BE2C (cell line): ENCODE results near the gene CATSPER4.

Source experiments
- DNase-seq: peaks from one replicate; pipeline ENCODE4 v3.0.0-alpha.2; 2020
- H3K27me3 ChIP-seq: fragments of 250-450 bp; sonication (Bioruptor Pico); 2 replicates; pipeline ENCODE4 v1.5.1; 2020; ENCODE audit warnings: mild to moderate bottlenecking
- H3K36me3 ChIP-seq: fragments of 250-450 bp; sonication (Bioruptor Pico); 2 replicates; pipeline ENCODE4 v1.5.1; 2020; ENCODE audit warnings: mild to moderate bottlenecking
- H3K4me1 ChIP-seq: fragments of 250-450 bp; sonication (Bioruptor Pico); 2 replicates; pipeline ENCODE4 v1.5.1; 2020
- H3K4me3 ChIP-seq: 2 replicates; pipeline ENCODE4 v1.5.1; 2011; ENCODE audit warnings: low read depth, low read length
- H3K9me3 ChIP-seq: fragments of 250-450 bp; sonication (Bioruptor Pico); 2 replicates; pipeline ENCODE4 v1.5.1; 2020
- TF ChIP-seq, protein P1 (sequence below): IDR thresholded peaks from 2 replicates; pipeline ENCODE4 v1.5.1; 2012; ENCODE audit warnings: mild to moderate bottlenecking, low read depth, low read length

CATSPER4 gene

DNA sequence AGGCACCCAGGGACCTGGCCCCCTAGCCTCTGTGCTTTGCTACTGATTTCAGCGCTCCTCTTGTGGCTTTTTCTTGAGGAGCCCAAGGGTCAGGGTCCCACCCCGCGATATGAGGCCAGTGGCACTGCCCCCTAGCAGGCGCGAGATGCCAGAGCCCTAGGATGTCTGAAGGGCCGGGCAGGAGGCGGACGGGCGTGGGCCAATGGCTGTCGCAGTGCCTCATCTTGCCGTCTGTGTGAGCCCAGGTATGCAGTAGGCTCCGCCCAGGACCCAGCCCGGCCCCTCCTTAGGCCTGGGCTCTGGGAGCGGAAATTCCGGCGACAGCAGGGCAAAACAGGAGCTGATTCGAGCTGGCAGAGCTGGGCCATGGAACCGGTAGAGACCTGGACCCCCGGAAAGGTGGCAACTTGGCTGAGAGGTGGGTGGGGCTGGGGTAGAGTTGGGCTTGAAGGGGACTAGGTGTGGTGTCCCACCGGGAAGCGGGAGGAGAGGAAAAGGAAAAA, 13.2 kb upstream of the CATSPER4 start, which contains the start of gene CNKSR1:
Gene CNKSR1 (plus strand): TSS at position 310 of the 503 bp plus-strand sequence. CDS start 57 bp downstream, at position 367.
- TF ChIP-seq, protein P1, sequence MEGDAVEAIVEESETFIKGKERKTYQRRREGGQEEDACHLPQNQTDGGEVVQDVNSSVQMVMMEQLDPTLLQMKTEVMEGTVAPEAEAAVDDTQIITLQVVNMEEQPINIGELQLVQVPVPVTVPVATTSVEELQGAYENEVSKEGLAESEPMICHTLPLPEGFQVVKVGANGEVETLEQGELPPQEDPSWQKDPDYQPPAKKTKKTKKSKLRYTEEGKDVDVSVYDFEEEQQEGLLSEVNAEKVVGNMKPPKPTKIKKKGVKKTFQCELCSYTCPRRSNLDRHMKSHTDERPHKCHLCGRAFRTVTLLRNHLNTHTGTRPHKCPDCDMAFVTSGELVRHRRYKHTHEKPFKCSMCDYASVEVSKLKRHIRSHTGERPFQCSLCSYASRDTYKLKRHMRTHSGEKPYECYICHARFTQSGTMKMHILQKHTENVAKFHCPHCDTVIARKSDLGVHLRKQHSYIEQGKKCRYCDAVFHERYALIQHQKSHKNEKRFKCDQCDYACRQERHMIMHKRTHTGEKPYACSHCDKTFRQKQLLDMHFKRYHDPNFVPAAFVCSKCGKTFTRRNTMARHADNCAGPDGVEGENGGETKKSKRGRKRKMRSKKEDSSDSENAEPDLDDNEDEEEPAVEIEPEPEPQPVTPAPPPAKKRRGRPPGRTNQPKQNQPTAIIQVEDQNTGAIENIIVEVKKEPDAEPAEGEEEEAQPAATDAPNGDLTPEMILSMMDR, result no peak
- DNase-seq, result no peak
- no peaks in the 10 kb centered on the region for H3K36me3 ChIP-seq
- H3K4me3 ChIP-seq, result no peak within 1 kb of the TSS
- H3K9me3 ChIP-seq, result no peaks in the 10 kb centered on the region
- H3K4me1 ChIP-seq, result no peaks in the 10 kb centered on the region
- H3K27me3 ChIP-seq, result no peaks in the 10 kb centered on the region

DNA sequence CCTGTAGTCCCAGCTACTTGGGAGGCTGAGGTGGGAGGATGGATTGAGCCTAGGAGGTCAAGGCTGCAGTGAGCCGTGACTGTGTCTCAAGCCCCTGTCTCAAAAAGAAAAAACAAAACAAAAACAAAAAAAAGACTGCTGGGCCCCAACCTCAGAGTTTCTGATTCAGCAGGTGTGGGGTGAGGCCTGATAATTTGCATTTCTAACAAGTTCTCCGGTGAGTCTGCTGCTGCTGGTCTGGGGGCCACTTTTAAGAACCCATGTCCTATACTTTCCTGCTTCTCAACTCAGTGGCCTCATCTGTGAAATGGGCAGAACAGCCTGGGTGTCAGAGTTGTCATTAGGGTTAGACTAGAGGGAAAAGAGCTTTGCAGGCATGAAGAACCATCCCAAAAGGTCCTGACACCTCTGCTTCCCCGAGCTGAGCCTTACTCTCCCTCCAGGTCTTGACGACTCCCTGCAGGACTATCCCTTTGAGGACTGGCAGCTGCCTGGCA, 10.3 kb upstream of the CATSPER4 start:
- DNase-seq, result no peak
- TF ChIP-seq, protein P1, result no peak
- H3K4me1 ChIP-seq, result no peaks in the 10 kb centered on the region
- no peak overlapping the region for H3K4me3 ChIP-seq
- H3K9me3 ChIP-seq, result no peaks in the 10 kb centered on the region
- H3K27me3 ChIP-seq, result no peaks in the 10 kb centered on the region
- H3K36me3 ChIP-seq, result no peaks in the 10 kb centered on the region

DNA sequence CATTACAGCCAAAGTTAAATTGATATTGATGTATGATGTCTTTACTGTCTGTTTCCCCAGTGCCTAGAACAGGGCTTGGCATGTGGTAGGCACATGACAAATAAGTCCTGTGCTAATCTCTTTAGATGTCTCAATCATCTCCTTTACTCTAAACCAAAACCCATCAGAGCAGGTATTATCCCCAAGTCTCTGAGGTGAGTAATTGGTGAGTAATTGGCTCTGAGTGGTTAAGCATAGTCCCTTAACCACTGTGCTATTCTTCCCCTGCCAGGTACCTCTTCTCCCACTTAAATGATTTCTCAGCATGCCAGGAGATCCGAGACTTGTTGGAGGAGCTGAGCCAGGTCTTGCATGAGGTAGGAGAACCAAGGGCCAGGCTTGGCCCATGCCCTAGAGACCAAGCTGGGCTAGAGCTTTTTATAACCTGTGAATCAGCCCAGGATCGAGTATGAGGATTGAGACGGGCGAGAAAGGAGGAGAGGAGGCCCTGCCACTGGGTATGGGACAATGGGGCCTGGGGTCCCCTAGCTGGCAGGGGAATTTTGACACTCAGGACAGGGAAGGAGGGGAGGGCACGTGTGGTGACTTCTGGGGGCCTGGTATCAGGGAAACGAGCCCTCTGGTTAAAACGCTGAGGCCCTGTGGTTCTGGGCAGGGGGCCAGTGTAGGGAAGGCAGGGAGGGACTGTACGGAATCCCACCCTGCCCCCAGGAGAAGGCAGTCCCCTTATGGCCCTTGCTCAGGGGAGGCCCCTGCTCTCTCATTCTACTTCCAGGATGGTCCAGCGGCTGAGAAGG, 8.6 kb upstream of the CATSPER4 start:
- H3K4me1 ChIP-seq, result no peaks in the 10 kb centered on the region
- no peak for DNase-seq
- no peak overlapping the region for H3K4me3 ChIP-seq

DNA sequence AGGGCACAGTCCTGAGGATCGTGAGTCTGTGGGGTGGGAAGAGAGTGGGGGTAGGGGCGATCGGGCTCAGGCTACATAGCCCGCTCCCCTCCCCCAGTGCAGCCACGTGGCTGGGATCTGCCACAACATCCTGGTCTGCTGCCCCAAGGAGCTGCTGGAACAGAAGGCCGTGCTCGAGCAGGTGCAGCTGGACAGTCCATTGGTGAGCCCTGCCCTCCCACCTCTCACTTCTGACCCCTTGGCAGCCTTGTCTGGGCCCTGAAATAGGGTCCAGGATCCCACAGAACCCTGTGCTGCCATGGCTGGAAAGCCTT, 8.1 kb upstream of the CATSPER4 start:
- DNase-seq, result no peak
- no peaks in the 10 kb centered on the region for H3K4me1 ChIP-seq
- no peaks in the 10 kb centered on the region for H3K36me3 ChIP-seq
- TF ChIP-seq, protein P1, result no peak
- no peaks in the 10 kb centered on the region for H3K9me3 ChIP-seq
- no peak overlapping the region for H3K4me3 ChIP-seq
- no peaks in the 10 kb centered on the region for H3K27me3 ChIP-seq

More for the DNA sequence above, 8.6 kb upstream of the CATSPER4 start:
- H3K9me3 ChIP-seq, result no peaks in the 10 kb centered on the region
- TF ChIP-seq, protein P1, result no peak
- H3K36me3 ChIP-seq, result no peaks in the 10 kb centered on the region
- H3K27me3 ChIP-seq, result no peaks in the 10 kb centered on the region

DNA sequence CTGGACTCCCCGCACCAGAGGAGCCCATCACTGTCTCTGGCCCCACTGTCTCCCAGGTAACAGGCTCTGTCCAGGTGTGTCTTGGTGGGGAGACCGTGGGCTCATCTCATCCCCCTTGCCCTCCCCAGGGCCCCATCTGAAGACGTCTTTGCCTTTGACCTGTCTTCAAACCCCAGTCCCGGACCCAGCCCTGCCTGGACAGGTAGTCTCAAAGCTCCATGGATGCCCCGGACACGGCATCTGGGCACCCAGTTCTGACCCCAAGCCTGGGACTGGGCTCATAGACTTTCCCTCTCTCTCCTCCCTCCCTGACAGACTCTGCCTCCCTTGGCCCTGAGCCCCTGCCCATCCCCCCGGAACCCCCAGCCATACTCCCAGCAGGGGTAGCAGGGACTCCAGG, 6.3 kb upstream of the CATSPER4 start:
- TF ChIP-seq, protein P1, result no peak
- DNase-seq, result no peak
- H3K4me3 ChIP-seq, result no peak overlapping the region
- no peaks in the 10 kb centered on the region for H3K27me3 ChIP-seq
- H3K4me1 ChIP-seq, result no peaks in the 10 kb centered on the region
- no peaks in the 10 kb centered on the region for H3K36me3 ChIP-seq
- no peaks in the 10 kb centered on the region for H3K9me3 ChIP-seq

DNA sequence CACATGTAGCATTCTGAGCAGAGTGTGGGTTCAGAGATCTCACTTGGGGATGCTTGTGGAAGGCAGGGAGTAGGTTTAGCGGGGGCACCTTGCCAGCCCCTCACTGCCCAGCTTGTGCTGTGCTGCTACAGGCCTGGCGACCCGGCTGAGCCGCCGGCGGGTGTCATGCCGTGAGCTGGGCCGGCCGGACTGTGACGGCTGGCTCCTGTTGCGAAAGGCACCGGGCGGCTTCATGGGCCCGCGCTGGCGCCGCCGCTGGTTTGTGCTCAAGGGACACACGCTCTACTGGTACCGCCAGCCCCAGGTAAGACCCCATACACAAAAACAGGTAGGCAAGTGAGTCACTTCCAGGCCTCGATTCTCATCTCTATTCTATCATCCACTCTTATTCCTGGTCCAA, 5.5 kb upstream of the CATSPER4 start:
- Histone ChIP-seq H3K9me3 (no peaks in the 10 kb centered on the region), H3K4me1 (no peaks in the 10 kb centered on the region), H3K36me3 (no peaks in the 10 kb centered on the region), H3K27me3 (no peaks in the 10 kb centered on the region), H3K4me3 (no peak overlapping the region)
- DNase-seq, result no peak
- TF ChIP-seq, protein P1, result no peak
